HUES6 (cell line): Measurements from ENCODE around the gene ZNF567.
A peak's percentile ranks its signal among the peaks of the same experiment; 100 is the strongest.
"Not testable (repeated sequence)": the region's sequence is repeated elsewhere in the genome, so short reads cannot be mapped to it uniquely, and the experiment has no call there.

Experiments
- H3K27ac ChIP-seq: 2 replicates; pipeline ENCODE4 v1.7.0; 2013; ENCODE audit warnings: low read depth, mild to moderate bottlenecking, low read length, inconsistent platforms
- H3K27me3 ChIP-seq: 2 replicates; pipeline ENCODE4 v1.6.1; 2013; ENCODE audit warnings: low read length; ENCODE audit not compliant: control insufficient read depth, insufficient read depth
- H3K36me3 ChIP-seq: 2 replicates; pipeline ENCODE4 v1.6.1; 2013; ENCODE audit warnings: low read length; ENCODE audit not compliant: control insufficient read depth, insufficient read depth
- H3K4me1 ChIP-seq: 2 replicates; pipeline ENCODE4 v1.6.1; 2013; ENCODE audit warnings: low read length; ENCODE audit not compliant: control insufficient read depth, insufficient read depth
- H3K4me3 ChIP-seq: 2 replicates; pipeline ENCODE4 v1.5.1; 2013; ENCODE audit warnings: low read depth, low read length
- H3K9ac ChIP-seq: one replicate; pipeline ENCODE4 v1.6.1; 2013; ENCODE audit warnings: mild to moderate bottlenecking, low read length
- H3K9me3 ChIP-seq: 2 replicates; pipeline ENCODE4 v1.6.1; 2013; ENCODE audit warnings: low read depth, low read length; ENCODE audit not compliant: control insufficient read depth, insufficient read depth

ZNF567 gene

GRCh38 chr19:36686365-36687213 lies 823 bp upstream of the ZNF567 start:
- no peaks in the 10 kb centered on the region for H3K27me3 ChIP-seq
- H3K4me1 ChIP-seq = peaks cover 6% of the 10 kb centered on the region; the same call in 1 of the 2 replicates
- peaks cover 22% of the 10 kb centered on the region for H3K9me3 ChIP-seq
- peak overlapping the region; percentile 93 for H3K4me3 ChIP-seq
- H3K9ac ChIP-seq = peak overlapping the region; percentile 93
- no peak overlapping the region for H3K27ac ChIP-seq
- peaks cover 31% of the 10 kb centered on the region for H3K36me3 ChIP-seq

- Histone ChIP-seq H3K9ac (peak overlapping the region; percentile 93), H3K27ac (peak overlapping the region; percentile 71), H3K36me3 (peaks cover 43% of the 10 kb centered on the region), H3K4me1 (peaks cover 6% of the 10 kb centered on the region; the same call in 1 of the 2 replicates), H3K4me3 (peak overlapping the region; percentile 93), H3K9me3 (peaks cover 35% of the 10 kb centered on the region), H3K27me3 (no peaks in the 10 kb centered on the region)
Observed at GRCh38 chr19:36688058-36688457, 646 bp downstream of the ZNF567 start.

GRCh38 chr19:36707134-36707533 lies 19.7 kb downstream of the ZNF567 start:
- Histone ChIP-seq H3K27ac (no peak overlapping the region), H3K4me3 (no peak overlapping the region), H3K36me3 (peaks cover 45% of the 10 kb centered on the region), H3K9ac (no peak overlapping the region), H3K4me1 (no peaks in the 10 kb centered on the region), H3K9me3 (peaks cover 80% of the 10 kb centered on the region), H3K27me3 (no peaks in the 10 kb centered on the region)

GRCh38 chr19:36709423-36709822 lies 22.0 kb downstream of the ZNF567 start:
- Histone ChIP-seq H3K27ac (no peak overlapping the region), H3K27me3 (no peaks in the 10 kb centered on the region), H3K36me3 (peaks cover 62% of the 10 kb centered on the region), H3K4me3 (no peak overlapping the region), H3K9ac (no peak overlapping the region), H3K4me1 (no peaks in the 10 kb centered on the region), H3K9me3 (peaks cover 88% of the 10 kb centered on the region)

GRCh38 chr19:36719687-36720556 lies 32.5 kb downstream of the ZNF567 start:
- no peak overlapping the region for H3K4me3 ChIP-seq
- H3K27me3 ChIP-seq = no peaks in the 10 kb centered on the region
- peaks cover 58% of the 10 kb centered on the region for H3K36me3 ChIP-seq
- H3K9ac ChIP-seq = no peak overlapping the region
- no peak overlapping the region for H3K27ac ChIP-seq
- no peaks in the 10 kb centered on the region for H3K4me1 ChIP-seq
- H3K9me3 ChIP-seq = peaks cover 83% of the 10 kb centered on the region

GRCh38 chr19:36736166-36736565 lies 48.8 kb downstream of the ZNF567 start:
- H3K9ac ChIP-seq, H3K4me1 ChIP-seq, H3K4me3 ChIP-seq, H3K27ac ChIP-seq, H3K27me3 ChIP-seq, H3K36me3 ChIP-seq: not testable (repeated sequence)
- peaks cover 76% of the 10 kb centered on the region for H3K9me3 ChIP-seq

GRCh38 chr19:36745870-36746269 lies 58.5 kb downstream of the ZNF567 start:
- H3K4me3 ChIP-seq = no peak overlapping the region
- no peak overlapping the region for H3K9ac ChIP-seq
- H3K27ac ChIP-seq = no peak overlapping the region
- no peaks in the 10 kb centered on the region for H3K27me3 ChIP-seq
- H3K9me3 ChIP-seq = peaks cover 90% of the 10 kb centered on the region
- peaks cover 62% of the 10 kb centered on the region for H3K36me3 ChIP-seq
- H3K4me1 ChIP-seq = no peaks in the 10 kb centered on the region

GRCh38 chr19:36747750-36748149 lies 60.3 kb downstream of the ZNF567 start:
- Histone ChIP-seq H3K27ac (no peak overlapping the region), H3K4me3 (peak overlapping the region; percentile 18), H3K4me1 (no peaks in the 10 kb centered on the region), H3K27me3 (no peaks in the 10 kb centered on the region), H3K9ac (no peak overlapping the region), H3K9me3 (peaks cover 94% of the 10 kb centered on the region), H3K36me3 (peaks cover 80% of the 10 kb centered on the region)

- H3K36me3 ChIP-seq = peaks cover 89% of the 10 kb centered on the region
Observed at GRCh38 chr19:36748431-36749275, 61.2 kb downstream of the ZNF567 start.

GRCh38 chr19:36749613-36750012 lies 62.2 kb downstream of the ZNF567 start:
- Histone ChIP-seq H3K9me3 (peaks cover 94% of the 10 kb centered on the region), H3K36me3 (peaks cover 91% of the 10 kb centered on the region), H3K4me3 (0 out of 2 replicates have a peak overlapping the region, but pooled peaks have one; percentile 12)
- H3K27me3 ChIP-seq, H3K4me1 ChIP-seq, H3K9ac ChIP-seq, H3K27ac ChIP-seq: not testable (repeated sequence)

More at GRCh38 chr19:36748431-36749275, 61.2 kb downstream of the ZNF567 start:
- Histone ChIP-seq H3K27me3 (no peaks in the 10 kb centered on the region), H3K4me1 (no peaks in the 10 kb centered on the region), H3K4me3 (peak overlapping the region; percentile 17; the same call in 1 of the 2 replicates), H3K27ac (no peak overlapping the region), H3K9me3 (peaks cover 95% of the 10 kb centered on the region), H3K9ac (no peak overlapping the region)
